ENCODE measurements around the gene MCUR1.

- TF ChIP-seq CTCF (IDR thresholded peaks at IDR 0.05; ENCODE audit: insufficient read depth, low read length), result no peak
- no peak for TF ChIP-seq POLR2AphosphoS5 (IDR thresholded peaks at IDR 0.05; ENCODE audit: low read depth)
- TF ChIP-seq REST (IDR thresholded peaks at IDR 0.05; ENCODE audit: insufficient replicate concordance, low read depth), result no peak
- no peak for TF ChIP-seq GABPA (IDR thresholded peaks at IDR 0.05; ENCODE audit: low read depth)
- TF ChIP-seq SPI1 (IDR thresholded peaks at IDR 0.05; ENCODE audit: borderline replicate concordance, low read depth), result no peak
These were observed 25.5 kb downstream of the MCUR1 start for GRCh38 chr6:13788820-13789219.

Measured in HL-60 (cell line).